Erythroblast (primary cell): ENCODE measurements around the gene SLC25A25.

Experiments used
- GATA1 ChIP-seq: IDR thresholded peaks from 2 replicates; pipeline ENCODE4 v1.6.1; 2011; ENCODE audit warnings: low read depth, mild to moderate bottlenecking, control low read depth, low read length, moderate library complexity
- POLR2A ChIP-seq: IDR thresholded peaks from 2 replicates; pipeline ENCODE4 v1.6.1; 2011; ENCODE audit warnings: mild to moderate bottlenecking, low read length

DNA sequence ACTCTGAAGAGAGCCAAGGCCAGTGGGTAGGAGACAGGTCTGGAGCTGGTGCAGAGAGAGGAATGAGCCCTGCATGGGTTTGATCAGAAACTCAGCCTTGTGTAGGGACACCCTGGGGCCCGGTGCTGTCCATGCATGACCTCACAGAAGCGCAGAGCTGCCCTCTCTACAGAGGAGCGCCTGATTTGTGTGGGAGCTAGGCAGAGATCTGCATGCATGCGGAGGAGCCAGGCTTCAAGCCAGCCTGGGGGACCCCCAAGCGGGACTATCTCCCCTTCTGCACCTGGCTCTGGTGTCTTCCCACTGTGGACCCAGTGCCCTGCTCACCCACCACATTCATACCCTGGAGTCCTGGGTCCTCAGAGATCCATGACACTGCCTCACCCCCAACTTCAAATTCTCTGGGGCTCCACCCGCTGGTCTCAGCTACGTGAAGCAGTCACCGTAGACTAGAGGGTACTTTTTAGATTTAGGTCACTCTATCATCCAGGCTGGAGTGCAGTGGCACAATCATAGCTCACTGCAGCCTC, 78.6 kb downstream of the SLC25A25 start:
- TF ChIP-seq POLR2A (no peak), GATA1 (no peak)
